ENCODE results near the gene GALNT15. TPM values are rescaled to one million over a fixed set of nuclear protein-coding genes. Genes with fewer than 3 reads are reported as not detected.

The GALNT15 gene
- total and polyA plus RNA-seq, 2 donors = 2.6 to 41.2 TPM

- H3K36me3 ChIP-seq (ENCODE audit: control insufficient read depth in 2 of 2, insufficient read depth in 2 of 2, low read length in 1 of 2) = no peaks in the 10 kb centered on the region
- H3K27me3 ChIP-seq (ENCODE audit: control insufficient read depth in 2 of 2, insufficient read depth in 1 of 2, low read length in 1 of 2) = peaks cover 0 to 23% of the 10 kb centered on the region in 2 donors
- peaks cover 0 to 3% of the 10 kb centered on the region in 2 donors for H3K4me1 ChIP-seq (ENCODE audit: control insufficient read depth in 2 of 2, insufficient read depth in 2 of 2, low read length in 2 of 2)
- H3K4me3 ChIP-seq (ENCODE audit: low read length in 2 of 2) = no peak overlapping the region
- 95% methylated on average over 1 of the region's 1 CpG for WGBS
- H3K27ac ChIP-seq (ENCODE audit: low read depth in 1 of 2, low read length in 1 of 2) = no peak overlapping the region
- no peaks in the 10 kb centered on the region for H3K9me3 ChIP-seq (ENCODE audit: control insufficient read depth in 2 of 2, insufficient read depth in 1 of 2, low read length in 1 of 2)
- no peak for DNase-seq (ENCODE audit: low read depth in 6 of 9, low spot score in 9 of 9)
Observed at GRCh38 chr3:16174026-16174355, 489 bp upstream of the GALNT15 start.

DNA sequence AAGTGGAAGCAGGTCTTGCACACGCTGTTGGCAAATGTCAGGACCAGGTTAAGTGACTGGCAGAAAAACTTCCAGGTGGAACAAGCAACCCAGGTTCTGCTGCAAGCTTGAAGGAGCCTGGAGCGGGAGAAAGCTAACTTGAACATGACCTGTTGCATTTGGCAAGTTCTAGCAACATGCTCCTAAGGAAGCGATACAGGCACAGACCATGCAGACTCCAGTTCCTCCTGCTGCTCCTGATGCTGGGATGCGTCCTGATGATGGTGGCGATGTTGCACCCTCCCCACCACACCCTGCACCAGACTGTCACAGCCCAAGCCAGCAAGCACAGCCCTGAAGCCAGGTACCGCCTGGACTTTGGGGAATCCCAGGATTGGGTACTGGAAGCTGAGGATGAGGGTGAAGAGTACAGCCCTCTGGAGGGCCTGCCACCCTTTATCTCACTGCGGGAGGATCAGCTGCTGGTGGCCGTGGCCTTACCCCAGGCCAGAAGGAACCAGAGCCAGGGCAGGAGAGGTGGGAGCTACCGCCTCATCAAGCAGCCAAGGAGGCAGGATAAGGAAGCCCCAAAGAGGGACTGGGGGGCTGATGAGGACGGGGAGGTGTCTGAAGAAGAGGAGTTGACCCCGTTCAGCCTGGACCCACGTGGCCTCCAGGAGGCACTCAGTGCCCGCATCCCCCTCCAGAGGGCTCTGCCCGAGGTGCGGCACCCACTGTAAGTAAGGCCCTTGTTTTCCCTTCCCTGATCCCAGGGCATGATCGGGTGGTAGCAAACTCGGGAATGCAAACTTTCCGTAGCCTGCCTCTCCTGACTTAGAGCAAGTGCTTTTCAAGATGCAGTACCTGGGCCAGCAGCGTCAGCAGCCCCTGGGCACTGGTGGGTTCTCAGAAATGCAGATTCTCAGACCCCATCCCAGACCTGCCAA is 759 bp downstream of the GALNT15 start:
- Histone ChIP-seq H3K27me3 (ENCODE audit: control insufficient read depth in 2 of 2, insufficient read depth in 1 of 2, low read length in 1 of 2) (peaks cover 0 to 23% of the 10 kb centered on the region in 2 donors), H3K9me3 (ENCODE audit: control insufficient read depth in 2 of 2, insufficient read depth in 1 of 2, low read length in 1 of 2) (no peaks in the 10 kb centered on the region), H3K4me3 (ENCODE audit: low read length in 2 of 2) (peak overlapping the region in 1 of 2 donors; percentile 23), H3K4me1 (ENCODE audit: control insufficient read depth in 2 of 2, insufficient read depth in 2 of 2, low read length in 2 of 2) (peaks cover 0 to 3% of the 10 kb centered on the region in 2 donors), H3K36me3 (ENCODE audit: control insufficient read depth in 2 of 2, insufficient read depth in 2 of 2, low read length in 1 of 2) (no peaks in the 10 kb centered on the region), H3K27ac (ENCODE audit: low read depth in 1 of 2, low read length in 1 of 2) (peak overlapping the region in 1 of 2 donors; percentile 6)
- DNase-seq (ENCODE audit: low read depth in 6 of 9, low spot score in 9 of 9) = no peak
- 93% methylated on average over 19 of the region's 19 CpGs for WGBS

DNA sequence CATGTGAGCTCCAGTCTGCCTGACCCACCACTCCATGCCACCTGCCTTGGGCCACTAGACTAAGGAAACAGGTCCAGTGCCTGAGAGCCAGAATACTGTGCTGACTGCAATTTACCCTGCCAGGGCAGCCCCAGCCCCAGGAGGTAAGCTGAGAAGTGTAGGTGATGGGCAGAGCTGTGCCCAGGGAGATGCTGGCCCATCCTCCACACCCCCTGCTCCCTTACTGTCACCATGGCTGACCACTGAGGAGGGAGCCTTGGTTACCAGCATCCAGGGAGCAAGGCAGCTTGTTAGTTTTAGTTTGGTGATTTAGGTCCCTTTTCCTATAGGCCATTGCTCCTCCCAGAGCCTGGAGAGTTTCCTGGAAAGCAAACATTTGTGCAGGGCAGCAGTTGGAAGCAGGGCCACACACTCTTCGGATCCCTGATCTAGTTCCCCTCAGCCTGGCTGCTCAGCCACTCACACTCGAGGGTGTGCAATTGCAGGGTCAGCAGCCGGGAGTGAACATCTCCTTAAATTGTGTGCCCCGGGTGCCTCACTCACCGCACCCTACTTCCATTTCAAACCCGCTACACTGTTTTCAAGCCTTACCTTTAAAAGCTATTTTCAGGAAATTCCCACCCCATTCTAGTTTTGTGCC is 2.0 kb downstream of the GALNT15 start:
- Histone ChIP-seq H3K27ac (ENCODE audit: low read depth in 1 of 2, low read length in 1 of 2) (no peak overlapping the region), H3K4me1 (ENCODE audit: control insufficient read depth in 2 of 2, insufficient read depth in 2 of 2, low read length in 2 of 2) (peaks cover 0 to 3% of the 10 kb centered on the region in 2 donors), H3K27me3 (ENCODE audit: control insufficient read depth in 2 of 2, insufficient read depth in 1 of 2, low read length in 1 of 2) (peaks cover 0 to 23% of the 10 kb centered on the region in 2 donors), H3K36me3 (ENCODE audit: control insufficient read depth in 2 of 2, insufficient read depth in 2 of 2, low read length in 1 of 2) (no peaks in the 10 kb centered on the region), H3K9me3 (ENCODE audit: control insufficient read depth in 2 of 2, insufficient read depth in 1 of 2, low read length in 1 of 2) (no peaks in the 10 kb centered on the region), H3K4me3 (ENCODE audit: low read length in 2 of 2) (peak overlapping the region in 1 of 2 donors; percentile 25)
- 92% methylated on average over 6 of the region's 6 CpGs for WGBS
- no peak for DNase-seq (ENCODE audit: low read depth in 6 of 9, low spot score in 9 of 9)

- Histone ChIP-seq H3K36me3 (ENCODE audit: control insufficient read depth in 2 of 2, insufficient read depth in 2 of 2, low read length in 1 of 2) (no peaks in the 10 kb centered on the region), H3K4me1 (ENCODE audit: control insufficient read depth in 2 of 2, insufficient read depth in 2 of 2, low read length in 2 of 2) (peaks cover 0 to 3% of the 10 kb centered on the region in 2 donors), H3K27ac (ENCODE audit: low read depth in 1 of 2, low read length in 1 of 2) (no peak overlapping the region), H3K4me3 (ENCODE audit: low read length in 2 of 2) (peak overlapping the region in 1 of 2 donors; percentile 25), H3K27me3 (ENCODE audit: control insufficient read depth in 2 of 2, insufficient read depth in 1 of 2, low read length in 1 of 2) (peaks cover 0 to 23% of the 10 kb centered on the region in 2 donors), H3K9me3 (ENCODE audit: control insufficient read depth in 2 of 2, insufficient read depth in 1 of 2, low read length in 1 of 2) (no peaks in the 10 kb centered on the region)
- WGBS = 96% methylated on average over 4 of the region's 4 CpGs
- no peak for DNase-seq (ENCODE audit: low read depth in 6 of 9, low spot score in 9 of 9)
Observed at GRCh38 chr3:16177382-16177781, 2.9 kb downstream of the GALNT15 start.

GRCh38 chr3:16177962-16178627 is 3.6 kb downstream of the GALNT15 start:
- WGBS = 28% methylated on average over 22 of the region's 22 CpGs

DNA sequence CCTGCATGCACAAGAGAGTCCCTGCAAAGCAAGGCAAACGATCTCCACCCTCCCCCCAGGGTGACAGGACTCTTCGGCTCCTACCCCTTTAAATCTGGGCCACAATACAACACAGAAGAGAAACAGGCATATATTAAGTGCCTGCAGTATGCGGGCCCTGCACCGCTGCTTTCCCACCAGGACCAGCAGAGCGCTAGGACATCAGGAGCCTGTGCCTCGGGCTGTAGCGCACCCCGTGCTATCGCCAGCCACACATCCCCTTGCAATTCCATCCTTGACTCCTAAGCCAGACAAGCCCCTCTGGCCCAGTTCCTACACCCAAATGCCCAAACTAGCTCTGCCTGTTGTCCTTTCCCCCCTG is 4.1 kb downstream of the GALNT15 start:
- H3K27ac ChIP-seq (ENCODE audit: low read depth in 1 of 2, low read length in 1 of 2) = no peak overlapping the region
- no peaks in the 10 kb centered on the region for H3K36me3 ChIP-seq (ENCODE audit: control insufficient read depth in 2 of 2, insufficient read depth in 2 of 2, low read length in 1 of 2)
- H3K4me1 ChIP-seq (ENCODE audit: control insufficient read depth in 2 of 2, insufficient read depth in 2 of 2, low read length in 2 of 2) = peaks cover 0 to 3% of the 10 kb centered on the region in 2 donors
- WGBS = 76% methylated on average over 9 of the region's 9 CpGs
- no peaks in the 10 kb centered on the region for H3K9me3 ChIP-seq (ENCODE audit: control insufficient read depth in 2 of 2, insufficient read depth in 1 of 2, low read length in 1 of 2)
- peaks cover 0 to 23% of the 10 kb centered on the region in 2 donors for H3K27me3 ChIP-seq (ENCODE audit: control insufficient read depth in 2 of 2, insufficient read depth in 1 of 2, low read length in 1 of 2)
- no peak for DNase-seq (ENCODE audit: low read depth in 6 of 9, low spot score in 9 of 9)
- H3K4me3 ChIP-seq (ENCODE audit: low read length in 2 of 2) = no peak overlapping the region

More at GRCh38 chr3:16177962-16178627, 3.6 kb downstream of the GALNT15 start:
- Histone ChIP-seq H3K9me3 (ENCODE audit: control insufficient read depth in 2 of 2, insufficient read depth in 1 of 2, low read length in 1 of 2) (no peaks in the 10 kb centered on the region), H3K36me3 (ENCODE audit: control insufficient read depth in 2 of 2, insufficient read depth in 2 of 2, low read length in 1 of 2) (no peaks in the 10 kb centered on the region), H3K4me3 (ENCODE audit: low read length in 2 of 2) (no peak overlapping the region), H3K27me3 (ENCODE audit: control insufficient read depth in 2 of 2, insufficient read depth in 1 of 2, low read length in 1 of 2) (peaks cover 0 to 23% of the 10 kb centered on the region in 2 donors), H3K27ac (ENCODE audit: low read depth in 1 of 2, low read length in 1 of 2) (no peak overlapping the region), H3K4me1 (ENCODE audit: control insufficient read depth in 2 of 2, insufficient read depth in 2 of 2, low read length in 2 of 2) (peaks cover 0 to 3% of the 10 kb centered on the region in 2 donors)
- DNase-seq (ENCODE audit: low read depth in 6 of 9, low spot score in 9 of 9) = peak; percentile 3 to 77 (median 48)

DNA sequence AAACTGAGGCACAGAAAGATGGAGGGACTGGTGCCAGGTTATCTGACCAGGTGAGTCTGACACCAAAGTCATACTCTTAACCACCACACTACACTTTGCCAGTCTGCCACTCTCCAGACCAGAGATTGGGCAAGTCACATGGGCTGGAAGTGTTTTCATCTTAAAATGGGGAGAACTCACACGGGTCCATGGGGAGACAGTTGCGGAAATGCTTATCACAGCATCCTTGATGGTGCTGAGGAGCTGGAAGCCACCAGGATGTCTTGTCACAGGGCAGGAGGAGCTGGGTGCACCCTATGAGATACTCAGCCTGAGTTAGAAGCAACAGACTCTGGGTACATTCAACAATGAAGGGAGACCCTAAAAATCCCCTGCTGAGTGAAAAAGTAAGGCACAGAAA is 4.8 kb downstream of the GALNT15 start:
- WGBS = 96% methylated on average over 2 of the region's 2 CpGs
- Histone ChIP-seq H3K36me3 (ENCODE audit: control insufficient read depth in 2 of 2, insufficient read depth in 2 of 2, low read length in 1 of 2) (no peaks in the 10 kb centered on the region), H3K4me1 (ENCODE audit: control insufficient read depth in 2 of 2, insufficient read depth in 2 of 2, low read length in 2 of 2) (peaks cover 0 to 3% of the 10 kb centered on the region in 2 donors), H3K27me3 (ENCODE audit: control insufficient read depth in 2 of 2, insufficient read depth in 1 of 2, low read length in 1 of 2) (peaks cover 0 to 21% of the 10 kb centered on the region in 2 donors), H3K27ac (ENCODE audit: low read depth in 1 of 2, low read length in 1 of 2) (no peak overlapping the region), H3K4me3 (ENCODE audit: low read length in 2 of 2) (no peak overlapping the region), H3K9me3 (ENCODE audit: control insufficient read depth in 2 of 2, insufficient read depth in 1 of 2, low read length in 1 of 2) (no peaks in the 10 kb centered on the region)
- no peak for DNase-seq (ENCODE audit: low read depth in 6 of 9, low spot score in 9 of 9)

GRCh38 chr3:16179771-16180736 is 5.6 kb downstream of the GALNT15 start:
- 96% methylated on average over 15 of the region's 15 CpGs for WGBS
- no peaks in the 10 kb centered on the region for H3K36me3 ChIP-seq (ENCODE audit: control insufficient read depth in 2 of 2, insufficient read depth in 2 of 2, low read length in 1 of 2)
- no peak overlapping the region for H3K4me3 ChIP-seq (ENCODE audit: low read length in 2 of 2)
- H3K9me3 ChIP-seq (ENCODE audit: control insufficient read depth in 2 of 2, insufficient read depth in 1 of 2, low read length in 1 of 2) = no peaks in the 10 kb centered on the region
- DNase-seq (ENCODE audit: low read depth in 6 of 9, low spot score in 9 of 9) = no peak
- H3K27me3 ChIP-seq (ENCODE audit: control insufficient read depth in 2 of 2, insufficient read depth in 1 of 2, low read length in 1 of 2) = peaks cover 0 to 13% of the 10 kb centered on the region in 2 donors
- H3K27ac ChIP-seq (ENCODE audit: low read depth in 1 of 2, low read length in 1 of 2) = no peak overlapping the region
- H3K4me1 ChIP-seq (ENCODE audit: control insufficient read depth in 2 of 2, insufficient read depth in 2 of 2, low read length in 2 of 2) = peaks cover 0 to 3% of the 10 kb centered on the region in 2 donors

Data from thymus (tissue), 11 donors.